GM23338 (cell line): ENCODE results near the gene RARRES2. TPM values are rescaled to one million over a fixed set of nuclear protein-coding genes. Genes with fewer than 3 reads are reported as not detected.
A peak's percentile ranks its signal among the peaks of the same experiment; 100 is the strongest.

Experiments
- ATAC-seq: fragments of 200-7000 bp; cut with Tn5 transposase; 3 replicates; pipeline ENCODE4 v1.9.1; 2020
- DNase-seq: peaks from one replicate; pipeline ENCODE4 v3.0.0-alpha.2; 2015; ENCODE audit warnings: low spot score
- H2AFZ ChIP-seq: fragments of 200-600 bp; sonication (generic); 2 replicates; pipeline ENCODE4 v1.8.0; 2016; ENCODE audit warnings: antibody characterized with exemption, mild to moderate bottlenecking, moderate library complexity
- H3F3A ChIP-seq: fragments of 200-600 bp; sonication (generic); replicated peaks from 2 replicates; pipeline ENCODE4 v1.8.0; 2017; ENCODE audit warnings: antibody characterized with exemption, mixed run types, low read depth
- H3K27ac ChIP-seq: fragments of 200-600 bp; sonication (generic); 2 replicates; pipeline ENCODE4 v1.6.1; 2016; ENCODE audit warnings: low read depth
- H3K27me3 ChIP-seq: fragments of 200-600 bp; sonication (generic); 2 replicates; pipeline ENCODE4 v1.8.0; 2016; ENCODE audit warnings: mild to moderate bottlenecking, mixed run types, moderate library complexity; ENCODE audit not compliant: insufficient read depth
- H3K36me3 ChIP-seq: fragments of 200-600 bp; sonication (generic); 2 replicates; pipeline ENCODE4 v1.8.0; 2016; ENCODE audit warnings: mild to moderate bottlenecking; ENCODE audit not compliant: insufficient read depth
- H3K4me1 ChIP-seq: fragments of 200-600 bp; sonication (generic); 2 replicates; pipeline ENCODE4 v1.8.0; 2016; ENCODE audit warnings: mild to moderate bottlenecking, moderate library complexity; ENCODE audit not compliant: insufficient read depth
- H3K4me2 ChIP-seq: fragments of 200-600 bp; sonication (generic); 2 replicates; pipeline ENCODE4 v1.7.1; 2017; ENCODE audit warnings: mixed run types
- H3K4me3 ChIP-seq: fragments of 200-600 bp; sonication (generic); 2 replicates; pipeline ENCODE4 v1.6.1; 2016; ENCODE audit warnings: mixed run types
- H3K79me2 ChIP-seq: fragments of 200-600 bp; sonication (generic); replicated peaks from 2 replicates; pipeline ENCODE4 v1.8.0; 2017; ENCODE audit warnings: mild to moderate bottlenecking; ENCODE audit not compliant: insufficient read depth
- H3K9me2 ChIP-seq: fragments of 200-600 bp; sonication (generic); 2 replicates; pipeline ENCODE4 v1.8.0; 2017; ENCODE audit not compliant: insufficient read depth
- H4K20me1 ChIP-seq: fragments of 200-600 bp; sonication (generic); replicated peaks from 2 replicates; pipeline ENCODE4 v1.8.0; 2017; ENCODE audit warnings: mild to moderate bottlenecking; ENCODE audit not compliant: insufficient read depth
- H3K27ac Mint-ChIP-seq: 2 replicates; pipeline ENCODE4 v1.8.0; 2020; ENCODE audit warnings: inconsistent platforms, mild to moderate bottlenecking, moderate library complexity, mixed read lengths
- H3K27me3 Mint-ChIP-seq: 3 replicates; pipeline ENCODE4 v1.8.0; 2022; ENCODE audit warnings: low read depth, mild to moderate bottlenecking, moderate library complexity, mixed read lengths, inconsistent platforms; ENCODE audit not compliant: insufficient read depth, poor library complexity
- H3K36me3 Mint-ChIP-seq: 3 replicates; pipeline ENCODE4 v1.8.0; 2021; ENCODE audit warnings: low read depth, mild to moderate bottlenecking, inconsistent platforms, moderate library complexity, mixed read lengths
- H3K4me1 Mint-ChIP-seq: 3 replicates; pipeline ENCODE4 v1.8.0; 2020; ENCODE audit warnings: mild to moderate bottlenecking, inconsistent platforms, mixed read lengths
- H3K4me3 Mint-ChIP-seq: 3 replicates; pipeline ENCODE4 v1.8.0; 2021; ENCODE audit warnings: moderate library complexity, mild to moderate bottlenecking, inconsistent platforms, mixed read lengths
- H3K9me3 Mint-ChIP-seq: 3 replicates; pipeline ENCODE4 v1.8.0; 2020; ENCODE audit warnings: moderate library complexity, mild to moderate bottlenecking, inconsistent platforms, mixed read lengths
- POLR2AphosphoS5 ChIP-seq: IDR thresholded peaks from 2 replicates; pipeline ENCODE4 v1.6.1; 2016; ENCODE audit warnings: antibody characterized with exemption, low read depth
- REST ChIP-seq: IDR thresholded peaks from one replicate; pipeline ENCODE4 v1.6.1; 2018; ENCODE audit warnings: antibody characterized with exemption; ENCODE audit not compliant: unreplicated experiment
- ZNF331 ChIP-seq: fragments of 250-450 bp; sonication (Bioruptor Pico); IDR thresholded peaks from 2 replicates; pipeline ENCODE4 v1.5.0; 2020; ENCODE audit warnings: low read depth, mild to moderate bottlenecking, moderate library complexity
- polyA plus RNA-seq: library from polyadenylated mRNA; unstranded; fragments of >200 nt; fragmentation: Nextera tagmentation; extraction: Ambion mirVana; gene quantifications from 2 replicates; pipeline ENCODE4 v1.2.1, GENCODE V29; 2016
- total RNA-seq: library from RNA; depleted of rRNA; stranded (reverse); fragments of >200 nt; shearing (Covaris generic); gene quantifications from 2 replicates; pipeline ENCODE4 v1.2.3, GENCODE V29; 2014
- TF ChIP-seq, protein P1 (sequence below), 2 experiments: fragments of 200-600 bp in 1 of 2; sonication (generic) in 1 of 2; conservative IDR thresholded peaks; 2 replicates each; pipeline versions ENCODE4 v1.5.1 to v1.6.1; 2016 to 2017; ENCODE audit warnings: antibody characterized with exemption in 2 of 2, low read depth in 2 of 2, mild to moderate bottlenecking in 2 of 2, moderate library complexity in 1 of 2
- TF ChIP-seq, protein P2 (sequence below): fragments of 250-450 bp; sonication (Bioruptor Pico); IDR thresholded peaks from 2 replicates; pipeline ENCODE4 v1.5.0; 2020; ENCODE audit warnings: mild to moderate bottlenecking, moderate library complexity

RARRES2 gene
- total and polyA plus RNA-seq, 2 experiments from 2014 or later = 169 to 314 TPM

- Histone ChIP-seq H3F3A (peaks cover 15% of the 10 kb centered on the region), H3K27ac (peak overlapping the region; percentile 85), H3K4me2 (peak overlapping the region; percentile 96), H3K36me3 (0 out of 2 replicates have a peak, but pooled peaks cover 3% of the 10 kb centered on the region), H3K4me1 (peaks cover 51% of the 10 kb centered on the region), H4K20me1 (peaks cover 5% of the 10 kb centered on the region), H2AFZ (no peak overlapping the region; the same call in 1 of the 2 replicates), H3K9me2 (no peaks in the 10 kb centered on the region), H3K4me3 (peak overlapping the region; percentile 81), H3K27me3 (no peaks in the 10 kb centered on the region), H3K79me2 (peaks cover 31% of the 10 kb centered on the region)
- Mint-ChIP-seq H3K36me3 (peaks cover 28% of the 10 kb centered on the region), H3K27me3 (peaks cover 17% of the 10 kb centered on the region), H3K4me3 (peak overlapping the region; percentile 98), H3K27ac (peak overlapping the region; percentile 95), H3K4me1 (peaks cover 53% of the 10 kb centered on the region), H3K9me3 (no peaks in the 10 kb centered on the region)
- ATAC-seq (no peak), DNase-seq (no peak)
- TF ChIP-seq, protein P1, sequence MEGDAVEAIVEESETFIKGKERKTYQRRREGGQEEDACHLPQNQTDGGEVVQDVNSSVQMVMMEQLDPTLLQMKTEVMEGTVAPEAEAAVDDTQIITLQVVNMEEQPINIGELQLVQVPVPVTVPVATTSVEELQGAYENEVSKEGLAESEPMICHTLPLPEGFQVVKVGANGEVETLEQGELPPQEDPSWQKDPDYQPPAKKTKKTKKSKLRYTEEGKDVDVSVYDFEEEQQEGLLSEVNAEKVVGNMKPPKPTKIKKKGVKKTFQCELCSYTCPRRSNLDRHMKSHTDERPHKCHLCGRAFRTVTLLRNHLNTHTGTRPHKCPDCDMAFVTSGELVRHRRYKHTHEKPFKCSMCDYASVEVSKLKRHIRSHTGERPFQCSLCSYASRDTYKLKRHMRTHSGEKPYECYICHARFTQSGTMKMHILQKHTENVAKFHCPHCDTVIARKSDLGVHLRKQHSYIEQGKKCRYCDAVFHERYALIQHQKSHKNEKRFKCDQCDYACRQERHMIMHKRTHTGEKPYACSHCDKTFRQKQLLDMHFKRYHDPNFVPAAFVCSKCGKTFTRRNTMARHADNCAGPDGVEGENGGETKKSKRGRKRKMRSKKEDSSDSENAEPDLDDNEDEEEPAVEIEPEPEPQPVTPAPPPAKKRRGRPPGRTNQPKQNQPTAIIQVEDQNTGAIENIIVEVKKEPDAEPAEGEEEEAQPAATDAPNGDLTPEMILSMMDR (conservative IDR thresholded peaks at IDR 0.05; ENCODE audit: low read depth in 2 of 2) = no peak
- TF ChIP-seq POLR2AphosphoS5 = no peak
- TF ChIP-seq, protein P2, sequence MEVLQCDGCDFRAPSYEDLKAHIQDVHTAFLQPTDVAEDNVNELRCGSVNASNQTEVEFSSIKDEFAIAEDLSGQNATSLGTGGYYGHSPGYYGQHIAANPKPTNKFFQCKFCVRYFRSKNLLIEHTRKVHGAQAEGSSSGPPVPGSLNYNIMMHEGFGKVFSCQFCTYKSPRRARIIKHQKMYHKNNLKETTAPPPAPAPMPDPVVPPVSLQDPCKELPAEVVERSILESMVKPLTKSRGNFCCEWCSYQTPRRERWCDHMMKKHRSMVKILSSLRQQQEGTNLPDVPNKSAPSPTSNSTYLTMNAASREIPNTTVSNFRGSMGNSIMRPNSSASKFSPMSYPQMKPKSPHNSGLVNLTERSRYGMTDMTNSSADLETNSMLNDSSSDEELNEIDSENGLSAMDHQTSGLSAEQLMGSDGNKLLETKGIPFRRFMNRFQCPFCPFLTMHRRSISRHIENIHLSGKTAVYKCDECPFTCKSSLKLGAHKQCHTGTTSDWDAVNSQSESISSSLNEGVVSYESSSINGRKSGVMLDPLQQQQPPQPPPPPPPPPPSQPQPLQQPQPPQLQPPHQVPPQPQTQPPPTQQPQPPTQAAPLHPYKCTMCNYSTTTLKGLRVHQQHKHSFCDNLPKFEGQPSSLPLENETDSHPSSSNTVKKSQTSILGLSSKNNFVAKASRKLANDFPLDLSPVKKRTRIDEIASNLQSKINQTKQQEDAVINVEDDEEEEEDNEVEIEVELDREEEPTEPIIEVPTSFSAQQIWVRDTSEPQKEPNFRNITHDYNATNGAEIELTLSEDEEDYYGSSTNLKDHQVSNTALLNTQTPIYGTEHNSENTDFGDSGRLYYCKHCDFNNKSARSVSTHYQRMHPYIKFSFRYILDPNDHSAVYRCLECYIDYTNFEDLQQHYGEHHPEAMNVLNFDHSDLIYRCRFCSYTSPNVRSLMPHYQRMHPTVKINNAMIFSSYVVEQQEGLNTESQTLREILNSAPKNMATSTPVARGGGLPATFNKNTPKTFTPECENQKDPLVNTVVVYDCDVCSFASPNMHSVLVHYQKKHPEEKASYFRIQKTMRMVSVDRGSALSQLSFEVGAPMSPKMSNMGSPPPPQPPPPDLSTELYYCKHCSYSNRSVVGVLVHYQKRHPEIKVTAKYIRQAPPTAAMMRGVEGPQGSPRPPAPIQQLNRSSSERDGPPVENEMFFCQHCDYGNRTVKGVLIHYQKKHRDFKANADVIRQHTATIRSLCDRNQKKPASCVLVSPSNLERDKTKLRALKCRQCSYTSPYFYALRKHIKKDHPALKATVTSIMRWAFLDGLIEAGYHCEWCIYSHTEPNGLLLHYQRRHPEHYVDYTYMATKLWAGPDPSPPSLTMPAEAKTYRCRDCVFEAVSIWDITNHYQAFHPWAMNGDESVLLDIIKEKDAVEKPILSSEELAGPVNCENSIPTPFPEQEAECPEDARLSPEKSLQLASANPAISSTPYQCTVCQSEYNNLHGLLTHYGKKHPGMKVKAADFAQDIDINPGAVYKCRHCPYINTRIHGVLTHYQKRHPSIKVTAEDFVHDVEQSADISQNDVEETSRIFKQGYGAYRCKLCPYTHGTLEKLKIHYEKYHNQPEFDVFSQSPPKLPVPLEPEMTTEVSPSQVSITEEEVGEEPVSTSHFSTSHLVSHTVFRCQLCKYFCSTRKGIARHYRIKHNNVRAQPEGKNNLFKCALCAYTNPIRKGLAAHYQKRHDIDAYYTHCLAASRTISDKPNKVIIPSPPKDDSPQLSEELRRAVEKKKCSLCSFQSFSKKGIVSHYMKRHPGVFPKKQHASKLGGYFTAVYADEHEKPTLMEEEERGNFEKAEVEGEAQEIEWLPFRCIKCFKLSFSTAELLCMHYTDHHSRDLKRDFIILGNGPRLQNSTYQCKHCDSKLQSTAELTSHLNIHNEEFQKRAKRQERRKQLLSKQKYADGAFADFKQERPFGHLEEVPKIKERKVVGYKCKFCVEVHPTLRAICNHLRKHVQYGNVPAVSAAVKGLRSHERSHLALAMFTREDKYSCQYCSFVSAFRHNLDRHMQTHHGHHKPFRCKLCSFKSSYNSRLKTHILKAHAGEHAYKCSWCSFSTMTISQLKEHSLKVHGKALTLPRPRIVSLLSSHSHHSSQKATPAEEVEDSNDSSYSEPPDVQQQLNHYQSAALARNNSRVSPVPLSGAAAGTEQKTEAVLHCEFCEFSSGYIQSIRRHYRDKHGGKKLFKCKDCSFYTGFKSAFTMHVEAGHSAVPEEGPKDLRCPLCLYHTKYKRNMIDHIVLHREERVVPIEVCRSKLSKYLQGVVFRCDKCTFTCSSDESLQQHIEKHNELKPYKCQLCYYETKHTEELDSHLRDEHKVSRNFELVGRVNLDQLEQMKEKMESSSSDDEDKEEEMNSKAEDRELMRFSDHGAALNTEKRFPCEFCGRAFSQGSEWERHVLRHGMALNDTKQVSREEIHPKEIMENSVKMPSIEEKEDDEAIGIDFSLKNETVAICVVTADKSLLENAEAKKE (CRISPR knock-in tag) = no peak
- no peak for TF ChIP-seq REST
- TF ChIP-seq ZNF331 (CRISPR knock-in tag) = no peak
Observed at GRCh38 chr7:150367677-150368095, 26.3 kb upstream of the RARRES2 start.
